Breast epithelium (tissue), 3 donors: ENCODE data around the gene FER.

ENCODE experiments used
- POLR2A ChIP-seq: fragments of 450-650 bp; IDR thresholded peaks from one replicate; pipeline ENCODE4 v1.6.1; 2016; ENCODE audit warnings: antibody characterized with exemption, mild to moderate bottlenecking, moderate library complexity
- TF ChIP-seq, protein P1 (sequence below), 3 donors: fragments of 450-650 bp; IDR thresholded peaks; one replicate each; pipeline ENCODE4 v1.5.1; 2016 to 2017; ENCODE audit warnings: antibody characterized with exemption in 3 of 3, mild to moderate bottlenecking in 3 of 3, moderate library complexity in 3 of 3

DNA sequence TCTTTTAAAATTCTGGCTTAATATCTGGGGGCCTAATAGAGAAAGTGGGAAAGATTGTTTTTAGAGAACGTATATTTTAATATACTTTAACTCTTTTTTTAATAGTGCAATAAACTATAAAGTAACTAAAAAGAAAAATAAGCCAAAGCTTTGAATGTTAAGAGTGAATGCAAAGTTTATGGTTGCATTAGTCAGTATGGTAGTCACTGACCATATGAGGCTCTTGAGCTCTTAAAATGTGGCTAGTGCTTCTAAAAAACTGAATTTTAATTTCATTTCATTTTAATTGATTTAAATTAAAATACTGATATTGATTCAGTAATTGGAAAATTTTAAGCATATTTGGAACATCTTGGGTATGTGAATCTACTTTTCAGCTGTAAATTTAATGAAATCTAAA lies 351.4 kb downstream of the FER start:
- TF ChIP-seq, protein P1, sequence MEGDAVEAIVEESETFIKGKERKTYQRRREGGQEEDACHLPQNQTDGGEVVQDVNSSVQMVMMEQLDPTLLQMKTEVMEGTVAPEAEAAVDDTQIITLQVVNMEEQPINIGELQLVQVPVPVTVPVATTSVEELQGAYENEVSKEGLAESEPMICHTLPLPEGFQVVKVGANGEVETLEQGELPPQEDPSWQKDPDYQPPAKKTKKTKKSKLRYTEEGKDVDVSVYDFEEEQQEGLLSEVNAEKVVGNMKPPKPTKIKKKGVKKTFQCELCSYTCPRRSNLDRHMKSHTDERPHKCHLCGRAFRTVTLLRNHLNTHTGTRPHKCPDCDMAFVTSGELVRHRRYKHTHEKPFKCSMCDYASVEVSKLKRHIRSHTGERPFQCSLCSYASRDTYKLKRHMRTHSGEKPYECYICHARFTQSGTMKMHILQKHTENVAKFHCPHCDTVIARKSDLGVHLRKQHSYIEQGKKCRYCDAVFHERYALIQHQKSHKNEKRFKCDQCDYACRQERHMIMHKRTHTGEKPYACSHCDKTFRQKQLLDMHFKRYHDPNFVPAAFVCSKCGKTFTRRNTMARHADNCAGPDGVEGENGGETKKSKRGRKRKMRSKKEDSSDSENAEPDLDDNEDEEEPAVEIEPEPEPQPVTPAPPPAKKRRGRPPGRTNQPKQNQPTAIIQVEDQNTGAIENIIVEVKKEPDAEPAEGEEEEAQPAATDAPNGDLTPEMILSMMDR (IDR thresholded peaks at IDR 0.05): no peak
- TF ChIP-seq POLR2A: no peak
